T-cell (primary cell): ENCODE data around the gene OR7G2. TPM values are rescaled to one million over a fixed set of nuclear protein-coding genes. Genes with fewer than 3 reads are reported as not detected.

Experiments
- ATAC-seq, 4 experiments: fragments of 200-7000 bp in 3 of 4; fragments of 150-1000 bp in 1 of 4; cut with Tn5 transposase; replicated peaks in 1 of 4; 1 replicate in 3 of 4; 2 replicates in 1 of 4; pipeline ENCODE4 v1.10.0; 2021; ENCODE audit warnings: moderate library complexity in 3 of 4, mild to moderate bottlenecking in 2 of 4, moderate number of reproducible peaks in 1 of 4
- CTCF ChIA-PET, 2 donors: fragments of 300-600 bp; sonication (Branson Sonifier 250); formaldehyde crosslinking; loops; one replicate each; lab custom pipeline; 2022; ENCODE audit warnings: antibody characterized with exemption in 2 of 2; lab: Charles Lee
- POLR2A ChIA-PET, 2 donors: fragments of 300-600 bp; sonication (Branson Sonifier 250); formaldehyde crosslinking; loops; one replicate each; lab custom pipeline; 2022; ENCODE audit warnings: antibody characterized with exemption in 2 of 2; lab: Charles Lee
- DNase-seq, 35 experiments: peaks; one replicate each; pipeline versions ENCODE4 v3.0.0 to v3.0.0-alpha.2; 2013 to 2023
- H3K27ac ChIP-seq: one replicate; pipeline ENCODE4 v1.5.1; 2013; ENCODE audit warnings: low read length
- H3K27me3 ChIP-seq, 2 experiments: replicated peaks in 1 of 2; 1 replicate in 1 of 2; 2 replicates in 1 of 2; pipeline versions ENCODE4 v1.6.1 to v1.7.0; 2013; ENCODE audit warnings: low read length in 1 of 2, mixed read lengths in 1 of 2; ENCODE audit not compliant: control insufficient read depth in 2 of 2, insufficient read depth in 2 of 2; ENCODE audit errors: extremely low read depth in 1 of 2
- H3K36me3 ChIP-seq, 2 donors: 1 replicate in 1 of 2; 2 replicates in 1 of 2; pipeline versions ENCODE4 v1.6.1 to v1.7.0; 2013; ENCODE audit warnings: low read length in 1 of 2; ENCODE audit not compliant: control insufficient read depth in 2 of 2, insufficient read depth in 1 of 2; ENCODE audit errors: extremely low read depth in 1 of 2
- H3K4me1 ChIP-seq, 2 experiments: 1 replicate in 1 of 2; 2 replicates in 1 of 2; pipeline versions ENCODE4 v1.6.1 to v1.7.0; 2013; ENCODE audit warnings: low read length in 2 of 2, mixed read lengths in 1 of 2; ENCODE audit not compliant: insufficient read depth in 2 of 2, control insufficient read depth in 1 of 2; ENCODE audit errors: extremely low read depth in 1 of 2
- H3K4me3 ChIP-seq, 2 donors: 1 replicate in 1 of 2; 2 replicates in 1 of 2; pipeline versions ENCODE4 v1.5.1 to v1.7.0; 2013; ENCODE audit warnings: mild to moderate bottlenecking in 2 of 2, low read length in 1 of 2, moderate library complexity in 1 of 2; ENCODE audit not compliant: control insufficient read depth in 1 of 2; ENCODE audit errors: extremely low read depth in 1 of 2
- H3K9me3 ChIP-seq: 2 replicates; pipeline ENCODE4 v1.7.0; 2013
- H3K27ac Mint-ChIP-seq, 2 donors: one replicate each; pipeline ENCODE4 v1.8.0; 2020 to 2021; ENCODE audit warnings: mild to moderate bottlenecking in 2 of 2, mixed read lengths in 2 of 2
- H3K27me3 Mint-ChIP-seq, 2 donors: one replicate each; pipeline ENCODE4 v1.8.0; 2021 to 2022; ENCODE audit warnings: mixed read lengths in 2 of 2
- H3K36me3 Mint-ChIP-seq: one replicate; pipeline ENCODE4 v1.8.0; 2021; ENCODE audit warnings: mixed read lengths
- H3K4me1 Mint-ChIP-seq, 3 donors: one replicate each; pipeline ENCODE4 v1.8.0; 2020 to 2022; ENCODE audit warnings: mixed read lengths in 3 of 3, mild to moderate bottlenecking in 1 of 3
- H3K4me3 Mint-ChIP-seq, 3 donors: one replicate each; pipeline ENCODE4 v1.8.0; 2020 to 2022; ENCODE audit warnings: mild to moderate bottlenecking in 3 of 3, mixed read lengths in 3 of 3, moderate library complexity in 3 of 3
- H3K9me3 Mint-ChIP-seq, 3 donors: one replicate each; pipeline ENCODE4 v1.8.0; 2020 to 2022; ENCODE audit warnings: mixed read lengths in 3 of 3
- WGBS: methylation state at CpG from one replicate; pipeline ENCODE4 v1.1.5; 2013; ENCODE audit warnings: missing lambda C conversion rate; ENCODE audit not compliant: insufficient coverage; 5-methylcytosine and 5-hydroxymethylcytosine counted together
- total RNA-seq, 35 experiments: library from RNA in 6 of 35; stranded (reverse) in 6 of 35; fragments of 120-200 nt in 1 of 35; gene quantifications; one replicate each; pipeline versions ENCODE4 v1.2.1 to v1.2.4 and lab custom pipeline; 2013 to 2026

Gene OR7G2
- total RNA-seq, 5 donors from 2014 or later (not counting 1 experiment from before 2014, with no cell fraction given), result not detected

DNA sequence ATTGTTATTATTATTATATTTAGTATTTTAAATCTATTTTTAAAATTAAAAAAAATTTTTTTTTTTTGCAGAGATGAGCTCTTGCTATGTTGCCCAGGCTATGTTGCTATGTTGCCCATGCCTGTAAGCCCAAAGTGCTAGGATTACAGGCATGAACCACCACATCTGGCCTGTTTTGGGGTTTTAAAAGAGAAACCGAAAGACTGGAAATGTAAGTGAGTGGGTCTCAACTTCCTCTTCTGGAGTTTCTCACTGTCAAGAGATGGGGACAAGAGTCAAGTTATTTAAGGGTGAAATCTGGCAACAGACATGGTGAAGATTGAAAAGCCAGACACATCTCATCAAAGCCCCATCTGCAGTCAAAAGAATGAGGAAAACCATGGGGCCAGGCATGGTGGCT is 23.7 kb upstream of the OR7G2 start:
- no peak overlapping the region for H3K4me3 Mint-ChIP-seq
- Histone ChIP-seq H3K9me3 (no peaks in the 10 kb centered on the region), H3K27me3 (peaks cover 2 to 25% of the 10 kb centered on the region in 2 experiments), H3K27ac (no peak overlapping the region), H3K4me3 (no peak overlapping the region), H3K36me3 (no peaks in the 10 kb centered on the region), H3K4me1 (no peaks in the 10 kb centered on the region)
- no peaks in the 10 kb centered on the region for H3K36me3 Mint-ChIP-seq
- H3K9me3 Mint-ChIP-seq, result no peaks in the 10 kb centered on the region
- H3K27me3 Mint-ChIP-seq, result peaks cover 18 to 19% of the 10 kb centered on the region in 2 donors
- H3K4me1 Mint-ChIP-seq, result peaks cover 0 to 6% (median 2%) of the 10 kb centered on the region in 3 donors
- ChIA-PET POLR2A (no interaction called here), CTCF (interaction anchor here in 1 of 2 donors (0.6 kb wide), 1 partner anchor 1996 kb away, joined by 4 read pairs; no protein-coding TSS in a partner anchor)
- DNase-seq (no peak), ATAC-seq (no peak)
- no peak overlapping the region for H3K27ac Mint-ChIP-seq
- no CpG with 5 or more reads among the region's 1 CpG for WGBS

DNA sequence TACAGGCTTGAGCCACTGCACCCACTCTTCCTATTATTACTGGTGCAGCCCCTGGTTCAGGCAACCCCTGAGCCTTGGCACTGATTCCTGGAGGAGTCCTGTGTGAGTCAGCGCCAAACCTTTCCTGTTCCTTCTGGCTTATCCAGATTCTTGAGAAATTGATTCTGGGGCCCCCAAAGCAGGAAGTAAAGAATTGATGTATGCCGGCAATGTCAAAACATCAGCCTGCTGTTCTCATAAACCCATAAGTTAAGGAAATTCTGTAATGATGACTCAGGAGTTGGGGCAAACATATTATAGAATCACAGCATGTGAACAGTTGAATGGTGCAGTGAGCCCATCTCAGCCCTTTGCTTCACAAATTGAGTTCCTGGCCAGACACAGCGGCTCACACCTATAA is 20.9 kb upstream of the OR7G2 start:
- Histone ChIP-seq H3K9me3 (no peaks in the 10 kb centered on the region), H3K27ac (no peak overlapping the region), H3K27me3 (peaks cover 0 to 31% of the 10 kb centered on the region in 2 experiments), H3K36me3 (no peaks in the 10 kb centered on the region), H3K4me3 (no peak overlapping the region), H3K4me1 (no peaks in the 10 kb centered on the region)
- POLR2A ChIA-PET, result no interaction called here
- no peaks in the 10 kb centered on the region for H3K36me3 Mint-ChIP-seq
- no peak for ATAC-seq
- no peaks in the 10 kb centered on the region for H3K9me3 Mint-ChIP-seq
- peaks cover 0 to 6% (median 2%) of the 10 kb centered on the region in 3 donors for H3K4me1 Mint-ChIP-seq
- CTCF ChIA-PET, result no interaction called here
- no peak overlapping the region for H3K4me3 Mint-ChIP-seq
- 17% methylated on average over 1 of the region's 3 CpGs for WGBS
- no peak for DNase-seq
- H3K27me3 Mint-ChIP-seq, result peaks cover 21 to 27% of the 10 kb centered on the region in 2 donors
- H3K27ac Mint-ChIP-seq, result no peak overlapping the region

DNA sequence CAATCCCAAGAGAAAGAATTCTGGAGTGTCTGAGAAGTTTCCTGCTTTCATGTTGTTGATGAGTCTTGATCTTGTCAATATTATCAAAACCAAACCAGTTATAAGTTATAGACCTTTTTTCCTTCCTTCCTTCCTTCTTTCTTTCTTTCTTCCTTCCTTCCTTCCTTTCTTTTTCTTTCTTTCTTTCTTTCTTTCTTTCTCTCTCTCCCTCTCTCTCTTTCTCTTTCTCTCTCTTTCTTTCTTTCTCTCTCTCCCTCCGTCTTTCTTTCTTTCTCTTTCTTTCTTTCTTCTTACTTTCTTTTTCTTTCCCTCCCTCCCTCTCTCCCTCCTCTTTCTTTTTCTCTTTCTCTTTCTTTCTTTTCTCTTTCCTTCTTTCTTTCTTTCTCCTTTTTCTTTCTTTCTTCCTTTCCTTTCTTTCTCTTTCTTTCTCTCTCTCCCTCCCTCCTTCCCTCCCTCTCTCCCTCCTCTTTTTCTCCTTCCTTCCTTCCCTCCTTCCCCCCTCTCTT is 19.7 kb upstream of the OR7G2 start, which contains the start of gene OR7G3:
TSS of gene OR7G3 (minus strand) at position 51 of the 506 bp plus-strand sequence. CDS start at position 51, 0 bp downstream.
- Mint-ChIP-seq H3K27me3 (peaks cover 24 to 30% of the 10 kb centered on the region in 2 donors), H3K27ac (peak within 1 kb of the TSS in 1 of 2 donors; percentile 13), H3K4me1 (peaks cover 0 to 6% (median 2%) of the 10 kb centered on the region in 3 donors), H3K36me3 (no peaks in the 10 kb centered on the region), H3K9me3 (no peaks in the 10 kb centered on the region), H3K4me3 (no peak within 1 kb of the TSS)
- Histone ChIP-seq H3K9me3 (no peaks in the 10 kb centered on the region), H3K4me3 (no peak within 1 kb of the TSS), H3K36me3 (no peaks in the 10 kb centered on the region), H3K27me3 (peaks cover 0 to 33% of the 10 kb centered on the region in 2 experiments), H3K4me1 (no peaks in the 10 kb centered on the region), H3K27ac (no peak within 1 kb of the TSS)
- CTCF ChIA-PET, result no interaction called here
- POLR2A ChIA-PET, result no interaction called here
- no peak for ATAC-seq
- no peak for DNase-seq
- WGBS, result 100% methylated on average over 1 of the region's 1 CpG

DNA sequence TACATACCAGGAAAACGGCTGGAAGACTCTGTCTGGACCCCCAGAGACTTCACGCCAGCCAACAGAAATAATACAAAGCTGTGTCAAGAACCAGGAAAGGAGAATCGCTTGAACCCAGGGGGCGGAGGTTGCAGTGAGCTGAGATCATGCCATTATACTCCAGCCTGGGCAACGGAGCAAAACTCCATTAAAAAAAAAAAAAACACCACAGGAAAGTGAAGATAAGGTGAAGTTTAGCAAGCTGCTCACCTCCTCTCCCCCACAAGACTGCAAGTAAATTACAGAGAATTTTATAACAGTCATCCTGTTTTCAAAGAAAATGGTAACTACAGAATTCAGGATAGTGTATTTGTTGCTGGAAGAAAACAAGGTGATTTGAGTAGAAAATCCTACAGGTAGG is 9.3 kb upstream of the OR7G2 start:
- no peak overlapping the region for H3K4me3 Mint-ChIP-seq
- ATAC-seq, result no peak
- Histone ChIP-seq H3K27ac (no peak overlapping the region), H3K4me3 (no peak overlapping the region), H3K9me3 (no peaks in the 10 kb centered on the region), H3K27me3 (peaks cover 0 to 8% of the 10 kb centered on the region in 2 experiments), H3K36me3 (no peaks in the 10 kb centered on the region), H3K4me1 (no peaks in the 10 kb centered on the region)
- ChIA-PET CTCF (no interaction called here), POLR2A (no interaction called here)
- no peak overlapping the region for H3K27ac Mint-ChIP-seq
- no peaks in the 10 kb centered on the region for H3K36me3 Mint-ChIP-seq
- no peaks in the 10 kb centered on the region for H3K9me3 Mint-ChIP-seq
- no CpG with 5 or more reads among the region's 5 CpGs for WGBS
- no peak for DNase-seq
- peaks cover 25 to 31% of the 10 kb centered on the region in 2 donors for H3K27me3 Mint-ChIP-seq
- no peaks in the 10 kb centered on the region for H3K4me1 Mint-ChIP-seq

- Mint-ChIP-seq H3K36me3 (no peaks in the 10 kb centered on the region), H3K4me1 (no peaks in the 10 kb centered on the region), H3K4me3 (no peak within 1 kb of the TSS), H3K27me3 (peaks cover 23 to 26% of the 10 kb centered on the region in 2 donors), H3K27ac (no peak within 1 kb of the TSS), H3K9me3 (no peaks in the 10 kb centered on the region)
- Histone ChIP-seq H3K36me3 (no peaks in the 10 kb centered on the region), H3K4me3 (no peak within 1 kb of the TSS), H3K4me1 (no peaks in the 10 kb centered on the region), H3K9me3 (no peaks in the 10 kb centered on the region), H3K27ac (no peak within 1 kb of the TSS), H3K27me3 (peaks cover 0 to 8% of the 10 kb centered on the region in 2 experiments)
- CTCF ChIA-PET, result interaction anchor here in 1 of 2 donors (0.5 kb wide), 1 partner anchor 848 kb away, joined by 4 read pairs; no protein-coding TSS in a partner anchor
- no peak for ATAC-seq
- WGBS, result 94% methylated on average over 2 of the region's 2 CpGs
- DNase-seq, result no peak
- POLR2A ChIA-PET, result no interaction called here
These were observed 8.1 kb upstream of the OR7G2 start, which contains the start of gene OR7G1 for GRCh38 chr19:9115307-9115813. OR7G1 (minus strand) TSS chr19:9115763; CDS start chr19:9115763, 0 bp downstream.

GRCh38 chr19:9109959-9110358 is 2.7 kb upstream of the OR7G2 start:
- WGBS, result 86% methylated on average over 1 of the region's 2 CpGs
- H3K4me3 Mint-ChIP-seq, result no peak overlapping the region
- CTCF ChIA-PET, result no interaction called here
- H3K9me3 Mint-ChIP-seq, result no peaks in the 10 kb centered on the region
- no peaks in the 10 kb centered on the region for H3K4me1 Mint-ChIP-seq
- no peaks in the 10 kb centered on the region for H3K36me3 Mint-ChIP-seq
- Histone ChIP-seq H3K27ac (no peak overlapping the region), H3K4me1 (no peaks in the 10 kb centered on the region), H3K4me3 (no peak overlapping the region), H3K9me3 (no peaks in the 10 kb centered on the region), H3K27me3 (peaks cover 0 to 14% of the 10 kb centered on the region in 2 experiments), H3K36me3 (no peaks in the 10 kb centered on the region)
- ATAC-seq (no peak), DNase-seq (no peak)
- H3K27me3 Mint-ChIP-seq, result peaks cover 17 to 27% of the 10 kb centered on the region in 2 donors
- POLR2A ChIA-PET, result no interaction called here
- H3K27ac Mint-ChIP-seq, result no peak overlapping the region
